ENCODE results near the gene KRT84.

KRT84 gene

DNA sequence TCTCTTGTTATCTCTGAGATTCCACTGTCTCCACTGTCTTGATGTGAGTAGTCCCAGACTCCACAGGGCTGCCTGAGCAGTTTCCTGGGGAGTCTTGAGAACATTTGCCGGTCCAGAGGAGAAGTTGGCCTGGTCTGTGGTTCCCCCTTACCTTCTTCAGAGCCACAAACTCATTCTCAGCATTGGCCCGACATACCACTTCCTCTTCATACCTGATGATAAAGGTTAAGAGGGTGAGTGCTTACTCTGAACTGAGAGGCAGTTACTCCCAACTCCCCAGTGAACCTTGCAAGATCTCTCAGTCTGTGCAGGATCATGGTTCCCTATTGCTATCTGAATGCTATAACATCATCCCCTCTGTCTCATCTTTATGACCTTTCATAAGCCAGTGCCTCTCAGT, 2.6 kb downstream of the KRT84 start:
- DNase-seq = no peak

DNA sequence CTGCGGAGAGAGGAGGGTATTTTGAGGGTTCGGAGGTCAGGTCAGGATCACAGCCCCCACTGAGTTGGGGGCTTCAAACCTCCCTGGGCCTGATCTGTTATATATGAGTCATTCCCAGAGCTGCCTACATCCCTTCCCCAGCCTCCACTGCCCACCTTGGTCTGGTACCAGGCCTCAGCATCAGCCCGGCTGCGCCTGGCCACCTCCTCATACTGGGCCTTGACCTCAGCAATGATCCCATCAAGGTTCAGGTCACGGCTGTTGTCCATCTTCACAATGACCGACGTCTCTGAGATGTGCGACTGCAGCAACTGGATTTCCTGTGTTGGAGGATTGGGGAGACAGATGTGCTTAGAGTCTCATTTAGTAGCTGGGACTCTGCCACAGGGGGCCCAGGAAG, 4.2 kb downstream of the KRT84 start:
- DNase-seq = no peak

DNA sequence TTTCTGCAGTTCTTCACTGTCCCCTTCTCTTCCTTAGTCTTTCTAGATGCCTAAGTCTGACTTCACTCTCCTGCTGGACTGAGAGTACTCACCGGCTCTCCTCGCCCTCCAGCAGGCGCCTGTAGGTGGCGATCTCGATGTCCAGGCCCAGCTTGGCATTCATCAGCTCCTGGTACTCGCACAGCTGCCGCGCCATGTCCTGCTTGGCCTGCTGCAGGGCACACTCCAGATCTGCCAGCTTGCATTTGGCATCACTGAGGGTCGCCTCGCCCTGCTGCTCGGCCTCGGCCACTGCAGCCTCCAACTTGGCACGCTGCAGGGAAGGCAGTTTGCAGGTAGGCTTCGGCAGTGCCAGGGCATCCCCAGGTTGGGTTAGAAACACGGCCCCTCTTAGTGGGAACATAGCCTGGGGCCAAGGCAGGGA, 5.2 kb downstream of the KRT84 start:
- no peak for DNase-seq

DNA sequence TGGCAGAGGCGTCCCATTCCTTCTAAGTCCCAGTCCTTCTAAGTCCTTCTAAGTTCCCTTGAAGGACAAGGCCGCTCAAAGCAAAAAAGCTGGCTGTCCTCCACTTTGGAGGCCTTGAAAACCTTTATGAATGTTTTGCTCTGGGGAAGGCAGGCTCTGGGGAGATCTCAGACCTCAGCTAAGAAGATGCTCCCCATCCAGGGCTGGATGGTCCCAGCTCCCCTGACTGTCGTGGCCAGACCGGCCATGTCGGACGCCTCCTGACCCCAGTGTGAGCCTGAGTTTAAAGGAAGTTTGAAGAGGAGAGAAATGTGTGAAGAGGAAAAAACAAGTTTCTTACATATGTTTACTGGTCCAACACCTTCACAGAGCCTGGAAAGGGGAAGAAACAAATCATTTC, 5.9 kb downstream of the KRT84 start:
- no peak for DNase-seq

DNA sequence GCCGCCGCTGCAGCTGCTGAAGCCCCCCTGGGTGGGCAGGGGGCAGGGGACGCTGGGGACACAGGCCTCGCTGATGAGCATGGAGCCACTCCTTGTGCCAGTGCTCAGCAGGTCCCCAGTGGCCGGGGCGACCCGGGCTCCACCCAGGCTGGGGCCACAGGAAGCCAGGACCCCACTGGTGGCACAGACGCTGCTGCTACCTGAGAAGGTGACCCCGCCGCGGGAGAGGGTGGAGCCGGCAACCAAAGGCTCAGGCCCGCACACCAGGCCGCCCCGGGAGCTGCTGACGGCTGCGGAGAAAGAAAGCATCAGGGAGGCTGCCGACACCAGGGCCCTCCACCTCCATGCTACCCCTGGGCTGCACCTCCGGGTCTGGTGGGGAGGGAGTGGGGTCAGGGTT, 7.4 kb downstream of the KRT84 start:
- DNase-seq = no peak

DNA sequence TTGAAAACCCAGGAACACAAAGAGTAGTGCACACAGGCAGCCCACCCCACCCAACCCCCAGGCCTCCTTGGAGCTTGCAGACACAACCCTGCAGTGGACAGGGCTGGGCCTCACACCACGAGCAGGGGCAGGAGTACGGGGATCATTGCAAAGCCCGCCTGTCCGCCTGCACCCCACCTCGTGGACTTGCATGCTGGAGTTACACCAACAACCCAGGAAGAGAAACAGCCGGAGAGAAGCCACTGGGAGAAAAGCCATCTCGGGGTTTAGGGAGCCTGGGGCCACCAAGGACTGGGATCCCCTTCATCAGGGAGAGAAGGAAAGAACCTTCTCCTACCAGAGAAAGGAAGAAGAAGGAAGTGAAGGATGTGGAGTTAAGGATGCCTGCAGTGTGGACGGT, 8.2 kb downstream of the KRT84 start:
- no peak for DNase-seq

DNA sequence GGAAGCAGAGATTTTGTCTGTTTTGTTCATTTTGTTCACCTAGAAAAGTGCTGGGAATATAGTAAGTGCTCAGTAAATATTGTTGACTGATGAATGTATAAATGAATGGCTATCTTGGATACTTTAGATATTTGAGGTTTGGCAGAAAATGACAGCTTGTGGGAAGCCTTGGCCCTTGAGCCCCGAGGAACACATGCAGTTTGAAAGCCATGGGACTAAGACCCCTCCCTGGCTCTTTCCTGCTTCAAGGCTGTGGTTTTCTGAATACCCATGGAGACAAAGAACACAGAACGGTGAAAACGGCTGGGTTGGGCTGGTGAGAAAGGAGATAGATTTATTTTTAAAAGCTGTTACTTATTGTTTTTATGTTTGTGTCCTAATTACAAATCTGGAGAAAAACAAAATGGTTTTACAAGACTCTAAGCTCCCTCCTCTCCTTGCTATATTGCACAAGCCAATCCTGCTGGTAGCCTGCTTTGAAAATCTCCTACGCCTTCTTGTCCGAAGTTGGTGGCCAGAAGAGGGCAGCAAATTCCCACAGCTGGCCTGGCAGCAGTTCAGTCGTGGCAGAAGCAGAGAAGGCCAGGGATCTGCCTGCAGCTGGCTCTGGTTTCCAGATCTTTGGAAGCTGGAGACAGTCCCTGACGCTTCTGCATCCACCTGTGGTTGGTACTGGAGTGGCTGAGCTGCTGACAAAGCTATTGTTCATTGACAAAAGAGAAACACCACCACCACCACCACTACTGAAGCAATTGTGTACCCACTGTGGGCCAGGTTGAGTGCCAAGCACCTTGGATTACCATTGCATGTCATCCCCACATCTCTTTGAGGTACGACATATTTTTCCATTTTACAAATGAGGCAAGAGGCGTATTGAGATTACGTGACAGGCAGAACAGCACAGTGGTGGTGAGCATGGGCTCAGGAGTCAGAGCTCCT, 13.0 kb downstream of the KRT84 start:
- no peak for DNase-seq

DNA sequence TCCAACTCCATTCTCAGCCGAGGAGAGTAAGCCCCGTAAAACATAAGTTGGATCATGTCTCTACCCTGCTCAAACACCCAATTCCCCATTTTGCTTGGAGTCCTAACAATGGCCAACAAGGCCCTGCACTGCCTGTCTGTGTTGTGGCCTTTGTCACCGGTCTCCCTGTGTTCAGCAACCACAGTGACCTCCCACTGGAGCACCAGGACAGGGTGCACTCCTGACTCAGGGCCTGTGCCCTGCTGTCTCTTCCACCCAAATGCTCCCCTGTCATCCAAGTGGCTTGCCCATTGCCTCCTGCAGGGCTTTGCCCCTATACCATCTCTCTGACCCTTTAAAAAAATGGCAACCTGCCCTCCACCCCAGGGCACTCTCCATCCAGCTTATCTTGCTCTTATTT, 13.7 kb downstream of the KRT84 start:
- DNase-seq = no peak

DNA sequence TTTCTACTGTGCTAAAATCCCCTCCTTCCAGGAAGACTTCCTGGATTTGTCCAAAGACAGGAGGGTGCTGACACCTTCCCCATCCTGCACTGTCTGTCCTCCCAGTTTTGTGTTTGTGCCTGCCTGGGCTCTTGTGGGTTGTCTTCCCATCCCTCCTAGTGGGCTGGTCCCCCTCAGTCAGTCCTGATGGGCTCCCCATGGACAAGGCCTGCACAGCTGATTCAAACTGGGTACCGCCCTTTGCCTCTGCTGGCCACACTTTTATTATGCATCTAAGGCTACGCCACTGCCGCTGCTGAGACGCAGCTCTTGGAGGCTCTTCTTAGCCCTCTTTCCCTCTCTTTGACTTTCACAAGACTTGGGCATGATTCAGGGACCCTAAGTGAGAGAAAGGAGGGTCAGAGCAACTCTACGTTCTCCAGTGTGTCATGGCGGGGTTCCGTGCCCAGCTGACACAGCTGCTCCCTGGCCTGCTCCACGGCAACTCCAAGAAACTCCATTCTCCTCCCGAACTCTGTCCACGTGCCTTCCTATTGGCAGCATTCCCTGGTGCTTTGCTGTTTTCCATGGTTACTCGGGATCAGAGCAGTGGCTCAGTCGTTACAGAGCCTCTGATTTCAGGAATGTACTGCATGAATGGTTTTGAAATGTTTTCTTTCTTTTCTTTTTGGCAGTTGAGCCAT, 14.4 kb downstream of the KRT84 start:
- no peak for DNase-seq

DNA sequence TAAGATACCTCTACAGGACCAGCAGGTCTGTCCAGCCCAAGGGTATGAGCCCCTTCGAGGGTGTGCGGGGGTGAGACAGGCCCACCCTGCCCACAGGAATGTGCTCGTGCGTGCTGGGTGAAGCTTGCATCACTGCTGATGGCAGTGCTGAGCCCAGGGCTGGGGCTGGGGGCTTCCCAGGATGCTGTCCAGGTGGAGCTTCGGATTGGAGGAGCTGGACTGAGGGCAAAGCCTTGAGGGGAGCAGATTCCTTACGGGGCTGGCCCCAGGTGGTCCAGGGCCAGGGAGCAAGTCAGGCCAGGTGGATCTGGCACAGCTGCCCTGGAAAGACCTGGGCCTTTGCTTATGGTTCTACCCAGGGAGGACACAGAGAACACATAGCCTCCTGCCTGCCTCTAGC, 15.6 kb downstream of the KRT84 start:
- DNase-seq = no peak

DNA sequence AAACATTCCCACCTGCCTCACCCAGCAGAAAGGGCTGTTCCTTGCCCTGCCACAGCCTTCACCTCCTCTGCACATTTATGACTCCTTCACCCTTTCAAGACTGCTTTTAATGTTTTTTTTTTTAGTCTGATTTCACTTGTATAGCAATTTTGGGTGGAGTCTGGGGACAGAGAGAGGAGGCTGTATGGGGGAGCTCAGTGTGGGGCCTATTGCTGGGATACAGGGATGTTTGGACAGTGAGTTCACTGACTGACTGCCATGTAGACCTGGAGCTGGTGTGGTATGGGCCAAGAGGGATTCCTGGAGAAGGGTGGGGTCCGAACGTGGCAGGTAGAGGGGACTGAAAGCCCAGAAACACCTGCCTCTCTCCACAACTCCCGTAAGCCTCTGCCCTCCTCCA, 16.2 kb downstream of the KRT84 start:
- no peak for DNase-seq

DNA sequence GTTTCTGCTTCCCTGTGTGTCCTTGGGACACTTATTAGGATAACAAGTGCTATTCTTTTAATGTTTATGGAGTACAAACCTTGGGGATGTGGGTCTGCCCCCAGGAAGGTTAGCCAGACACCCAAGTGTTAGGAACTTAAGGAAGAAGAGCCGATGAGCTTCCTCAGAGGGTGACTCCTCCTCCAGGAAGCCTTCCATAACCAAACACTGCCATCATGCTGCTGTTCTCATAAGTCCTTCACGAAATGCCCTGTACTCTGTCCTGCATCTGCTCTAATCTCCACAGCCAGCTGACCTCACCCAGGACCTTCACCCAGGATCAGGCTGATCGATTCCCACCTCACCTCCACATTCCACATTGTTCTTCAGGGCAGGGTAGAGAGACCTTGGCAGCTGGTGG, 16.9 kb downstream of the KRT84 start:
- no peak for DNase-seq

DNA sequence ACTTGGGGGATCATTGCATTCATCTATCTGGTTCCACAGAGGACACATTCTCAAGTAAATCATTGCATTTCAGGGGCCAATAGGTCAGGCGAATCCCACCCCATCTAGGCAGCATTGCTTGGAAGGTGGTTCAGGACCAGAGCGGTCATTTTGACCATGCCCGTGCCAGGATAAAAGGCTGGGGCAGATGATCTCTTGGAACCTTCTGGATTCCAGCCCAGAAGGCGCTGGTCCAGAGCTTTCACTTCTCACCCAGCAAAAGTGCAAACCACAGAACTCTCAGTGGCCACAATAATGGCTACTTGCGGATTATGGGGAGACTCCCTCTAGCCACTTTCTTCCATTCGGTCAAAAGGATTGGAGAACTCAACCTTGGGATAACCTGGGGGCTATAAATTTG, 17.6 kb downstream of the KRT84 start:
- no peak for DNase-seq

DNA sequence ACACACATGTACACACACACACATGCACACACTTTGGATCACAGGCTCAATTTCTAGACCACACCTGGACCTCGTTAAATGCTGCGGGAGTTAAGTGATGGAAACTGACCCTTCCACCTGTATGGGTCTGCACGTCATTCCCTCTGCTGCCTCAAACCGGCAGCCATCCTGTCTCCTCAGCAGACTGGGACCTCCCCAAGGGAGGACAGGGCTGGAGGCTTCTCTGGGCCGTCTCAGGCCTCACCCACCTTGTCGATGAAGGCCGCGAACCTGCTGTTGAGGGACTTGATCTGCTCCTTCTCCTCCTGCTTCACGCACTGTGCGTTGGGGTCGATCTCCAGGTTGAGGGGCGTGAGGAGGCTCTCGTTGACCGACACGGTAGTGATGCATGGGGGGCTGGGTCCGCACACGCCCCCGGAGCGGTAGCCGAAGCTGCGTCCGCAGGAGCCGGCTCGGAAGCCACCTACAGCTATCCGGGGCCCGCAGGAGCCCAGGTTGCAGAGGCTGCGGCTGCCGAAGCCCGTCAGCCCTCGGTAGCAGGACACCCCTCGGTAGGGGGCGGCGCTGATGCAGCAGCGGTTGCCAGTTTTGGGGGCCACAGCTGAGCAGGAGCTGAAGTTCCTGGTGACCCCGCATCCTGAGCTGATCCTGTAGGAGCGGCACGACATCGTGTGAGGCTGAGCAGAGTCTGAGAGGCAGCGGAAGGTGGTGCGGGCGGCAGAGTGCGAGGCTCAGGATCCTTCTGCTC, 18.5 kb downstream of the KRT84 start, which contains the start of gene KRT85:
Gene KRT85 (minus strand): TSS at position 744 of the 748 bp plus-strand sequence. CDS start 76 bp downstream, at position 668.
- DNase-seq = no peak

DNA sequence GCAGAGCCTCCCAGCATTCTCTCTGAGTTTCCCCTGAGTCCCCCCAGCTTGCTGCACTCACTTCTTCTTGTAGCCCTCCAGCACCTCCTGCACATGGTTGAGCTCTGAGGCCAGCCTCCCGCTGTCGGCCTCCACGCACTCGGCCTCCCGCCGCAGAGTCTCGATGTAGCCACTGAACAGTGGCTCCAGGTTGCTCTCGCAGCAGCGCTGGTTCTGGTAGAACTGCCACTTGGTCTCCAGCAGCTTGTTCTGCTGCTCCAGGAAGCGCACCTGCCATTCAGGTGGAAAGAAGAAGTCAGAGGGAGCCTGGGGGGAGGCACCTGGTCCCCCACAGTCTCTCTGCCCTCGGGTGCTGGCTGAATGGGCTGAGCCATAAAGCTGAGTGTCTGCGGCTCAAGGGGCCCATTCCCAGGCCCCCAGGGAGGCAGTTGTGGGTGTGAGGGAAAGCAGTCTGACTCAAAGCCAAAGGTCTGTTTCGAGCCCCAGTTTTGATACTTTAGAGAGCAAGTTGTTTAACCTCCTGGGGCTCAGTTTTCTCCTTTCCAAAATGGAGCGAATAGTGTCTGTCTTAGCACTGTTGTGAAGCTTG, 20.5 kb downstream of the KRT84 start:
- DNase-seq = no peak

DNA sequence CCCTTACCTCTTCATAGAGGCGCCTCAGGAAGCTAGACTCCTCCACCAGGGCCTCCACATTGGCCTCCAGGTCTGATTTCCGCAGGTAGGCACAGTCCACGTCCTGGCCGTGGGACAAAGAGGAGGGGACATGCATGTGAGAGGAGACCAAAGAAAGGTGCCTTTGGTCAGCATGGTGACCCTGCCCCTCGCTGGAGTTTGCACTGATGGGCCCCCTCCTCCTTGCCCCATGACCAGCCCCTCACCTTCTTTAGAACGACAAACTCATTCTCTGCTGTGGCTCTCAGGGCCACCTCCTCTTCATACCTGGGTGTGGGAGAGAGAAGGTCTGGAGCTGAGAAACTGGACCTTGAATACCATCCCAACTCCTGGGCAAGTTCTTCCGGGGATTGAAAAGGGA, 21.4 kb downstream of the KRT84 start:
- DNase-seq = no peak

DNA sequence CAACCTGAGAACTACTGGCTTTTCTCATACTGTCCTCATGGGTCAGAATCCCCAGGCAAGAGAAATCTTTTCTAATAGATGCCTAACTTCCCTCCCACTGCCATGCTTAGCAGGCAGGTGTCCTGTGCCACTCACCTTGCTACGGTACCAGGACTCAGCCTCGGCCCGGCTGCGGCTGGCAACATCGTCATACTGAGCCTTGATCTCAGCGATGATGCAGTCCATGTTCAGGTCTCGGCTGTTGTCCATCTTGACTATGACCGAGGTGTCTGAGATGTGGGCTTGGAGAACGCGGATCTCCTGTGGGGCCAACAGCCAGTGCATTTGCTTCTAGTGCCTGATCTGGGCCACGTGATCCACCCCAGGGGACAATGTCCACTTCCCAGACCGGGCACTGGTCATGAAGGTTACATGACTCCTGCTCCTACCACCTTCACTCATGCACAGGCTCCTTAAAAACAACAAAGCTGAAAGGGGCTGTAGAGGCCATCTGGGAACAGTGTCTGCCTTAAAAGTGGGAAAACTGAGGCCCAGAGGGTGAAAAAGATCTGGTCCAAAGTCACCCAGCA, 22.3 kb downstream of the KRT84 start:
- no peak for DNase-seq

DNA sequence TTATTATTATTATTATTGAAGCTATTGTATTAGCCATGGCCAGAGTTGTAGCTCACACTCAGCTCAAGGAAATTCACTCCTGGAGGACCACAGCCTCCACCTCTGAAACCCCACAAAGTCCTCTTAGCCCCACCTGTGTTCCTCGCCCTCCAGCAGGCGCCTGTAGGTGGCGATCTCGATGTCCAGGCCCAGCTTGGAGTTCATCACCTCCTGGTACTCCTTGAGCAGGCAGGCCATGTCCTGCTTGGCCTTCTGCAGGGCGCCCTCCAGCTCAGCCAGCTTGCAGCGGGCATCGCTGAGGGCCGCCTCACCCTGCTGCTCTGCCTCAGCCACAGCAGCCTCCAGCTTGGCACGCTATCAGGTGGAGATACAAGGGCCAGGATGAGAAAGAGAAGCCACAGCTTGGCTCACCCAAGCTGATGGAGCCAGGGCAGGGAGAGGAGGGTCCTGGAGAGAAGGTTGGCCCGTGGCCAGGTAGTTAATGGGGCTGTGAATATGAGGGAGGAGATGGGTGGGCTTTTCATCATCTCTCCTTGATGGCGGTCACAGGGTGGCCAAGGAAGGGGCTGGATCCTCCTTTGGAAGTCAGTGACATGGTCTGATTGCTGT, 23.2 kb downstream of the KRT84 start:
- no peak for DNase-seq

DNA sequence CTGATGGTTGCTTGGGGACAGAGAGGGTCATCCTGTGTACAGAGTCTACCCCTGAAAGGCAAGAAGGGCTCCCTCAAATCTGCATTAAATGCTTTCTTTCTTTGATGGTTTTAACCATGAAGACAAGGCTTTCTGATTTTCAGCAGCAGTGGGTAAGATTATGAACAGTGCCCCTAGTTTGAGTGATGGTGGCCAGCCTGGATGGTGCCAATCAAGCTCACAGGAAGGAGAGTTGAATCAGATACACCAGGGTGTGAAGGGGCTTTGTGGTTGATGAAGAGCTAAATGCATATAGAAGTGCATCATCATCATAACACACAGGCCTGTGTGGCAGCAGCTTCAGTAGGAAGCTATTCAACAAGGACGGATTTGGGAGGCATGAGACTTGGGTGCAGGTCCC, 23.9 kb downstream of the KRT84 start:
- no peak for DNase-seq

DNA sequence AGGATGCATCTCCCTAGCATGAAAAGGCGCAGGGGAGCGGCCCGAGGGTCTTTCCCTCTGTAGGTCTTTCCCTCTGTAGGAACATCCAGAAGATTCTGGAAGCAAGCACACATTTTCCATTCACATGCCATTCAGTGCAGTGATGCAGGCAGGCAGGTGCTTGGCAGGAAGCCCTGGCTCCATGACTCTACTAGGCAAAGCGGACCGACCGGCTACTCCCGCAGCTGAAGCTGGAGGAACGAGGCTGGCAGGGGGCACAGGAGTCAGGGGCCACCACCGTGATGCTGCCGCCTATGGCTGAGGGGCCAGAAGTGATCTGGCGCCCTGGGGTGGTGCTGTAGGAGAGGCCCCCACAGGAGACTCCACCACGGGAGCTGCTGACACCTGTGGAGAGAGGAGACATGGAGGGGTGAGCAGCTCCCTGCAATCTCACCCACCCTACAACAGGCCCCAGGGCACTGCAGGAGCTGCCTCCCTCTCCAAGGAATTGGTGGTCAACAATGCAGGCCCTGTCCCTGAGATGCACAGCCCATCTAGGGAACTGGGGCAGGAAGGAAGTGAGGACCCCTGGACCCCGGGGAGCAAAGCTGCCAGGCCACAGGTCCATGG, 24.7 kb downstream of the KRT84 start:
- no peak for DNase-seq

DNA sequence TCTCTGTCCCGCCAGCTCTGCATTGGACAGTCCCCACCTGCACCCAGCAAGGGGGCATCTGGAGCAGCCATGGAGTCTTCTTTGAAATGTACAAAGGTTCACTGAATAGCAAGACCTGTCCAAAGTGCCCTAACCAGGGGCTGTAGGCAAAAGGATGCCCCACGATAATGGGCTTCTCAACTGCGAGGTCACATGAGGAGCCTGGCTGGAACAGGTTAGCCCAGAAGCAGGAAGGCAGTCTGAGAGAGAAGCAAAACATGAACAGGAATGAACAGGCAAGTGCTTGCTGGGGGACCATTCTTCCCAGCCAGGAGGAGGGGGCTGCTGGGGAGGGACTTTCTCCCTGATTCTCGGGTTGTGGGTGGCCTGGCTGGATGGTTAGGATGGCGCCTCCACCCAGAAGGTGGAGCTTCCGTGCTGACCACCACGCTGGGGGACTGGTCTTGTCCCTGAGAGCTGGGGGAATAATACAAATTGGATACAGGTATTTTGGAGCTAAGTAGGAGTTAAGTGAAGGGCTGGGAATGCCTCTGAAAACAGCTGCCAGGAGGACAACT, 25.3 kb downstream of the KRT84 start:
- DNase-seq = no peak

Data from effector CD4-positive, alpha-beta T cell (primary cell).